Psoas muscle (tissue), 8 donors: ENCODE measurements around the gene EXO1. TPM values are rescaled to one million over a fixed set of nuclear protein-coding genes. Genes with fewer than 3 reads are reported as not detected.
"Not testable (repeated sequence)": the region's sequence is repeated elsewhere in the genome, so short reads cannot be mapped to it uniquely, and the experiment has no call there.

Experiments
- ATAC-seq, 4 donors: fragments of 200-7000 bp; cut with Tn5 transposase; one replicate each; pipeline ENCODE4 v1.9.1; 2020; ENCODE audit warnings: moderate library complexity in 3 of 4, mild to moderate bottlenecking in 2 of 4
- DNase-seq, 2 donors: peaks; one replicate each; pipeline ENCODE4 v3.0.0-alpha.2; 2020
- H3K27ac ChIP-seq: fragments of 200-600 bp; one replicate; pipeline ENCODE4 v1.8.0; 2022
- H3K27me3 ChIP-seq, 3 donors: fragments of 200-600 bp in 1 of 3; one replicate each; pipeline versions ENCODE4 v1.6.1 to v1.8.0; 2013 to 2022; ENCODE audit warnings: low read length in 2 of 3, mild to moderate bottlenecking in 2 of 3, moderate library complexity in 1 of 3; ENCODE audit not compliant: insufficient read depth in 3 of 3
- H3K36me3 ChIP-seq, 2 donors: fragments of 200-600 bp in 1 of 2; one replicate each; pipeline versions ENCODE4 v1.6.1 to v1.8.0; 2013 to 2022; ENCODE audit warnings: low read depth in 1 of 2, mild to moderate bottlenecking in 1 of 2, moderate library complexity in 1 of 2; ENCODE audit not compliant: insufficient read depth in 1 of 2
- H3K4me1 ChIP-seq: fragments of 200-600 bp; one replicate; pipeline ENCODE4 v1.8.0; 2022
- H3K4me3 ChIP-seq: fragments of 200-600 bp; one replicate; pipeline ENCODE4 v1.8.0; 2022; ENCODE audit warnings: mild to moderate bottlenecking
- H3K9me3 ChIP-seq: fragments of 200-600 bp; one replicate; pipeline ENCODE4 v1.8.0; 2022
- WGBS, 3 donors: extraction: QIAGEN DNeasy Blood & Tissue Kit; methylation state at CpG; one replicate each; pipeline versions ENCODE4 v1.1.6 to v1.1.7; 2013; 5-methylcytosine and 5-hydroxymethylcytosine counted together
- intact Hi-C, 2 donors: fragments of 100-400 bp; cut with DNase I; formaldehyde crosslinking; loops; one replicate each; pipeline versions ENCODE4 v1.11.0 to v1.14.2; 2022
- polyA plus RNA-seq, 3 donors: library from polyadenylated mRNA; stranded (reverse); fragments of 200-250 nt; gene quantifications; one replicate each; pipeline ENCODE4 v1.2.3, GENCODE V29; 2013
- total RNA-seq, 4 donors: library from RNA; stranded (reverse); fragmentation: NEBNext Ultra II Directional in 2 of 4; extraction: Animal tissue kit (Norgen Biotek cat#: 25700) in 2 of 4; gene quantifications; one replicate each; pipeline versions ENCODE4 v1.2.1 to v1.2.4, GENCODE V29; 2021 to 2023
- TF ChIP-seq, protein P1 (sequence below): fragments of 200-600 bp; IDR thresholded peaks from one replicate; pipeline ENCODE4 v1.8.0; 2022; ENCODE audit warnings: antibody characterized with exemption
- donor health status: healthy with polysubstance abuse.
- donor health status: DM: no; HTN: no; CAD: no; lungs with moderate emphysema.
- donor health status: Bipolar disorder and iron deficiency.
- donor health status: healthy.
- donor health status: DM: yes; HTN: yes; CAD: no.
- donor health status: DM: no; HTN: no; CAD: no.
- donor health status: DM: no; HTN: no; CAD: no.
- donor health status: DM: yes; HTN: yes; CAD: no.

EXO1 gene
- total and polyA plus RNA-seq, 7 donors: 0.06 to 0.32 (median 0.17) TPM; not detected in 4

DNA sequence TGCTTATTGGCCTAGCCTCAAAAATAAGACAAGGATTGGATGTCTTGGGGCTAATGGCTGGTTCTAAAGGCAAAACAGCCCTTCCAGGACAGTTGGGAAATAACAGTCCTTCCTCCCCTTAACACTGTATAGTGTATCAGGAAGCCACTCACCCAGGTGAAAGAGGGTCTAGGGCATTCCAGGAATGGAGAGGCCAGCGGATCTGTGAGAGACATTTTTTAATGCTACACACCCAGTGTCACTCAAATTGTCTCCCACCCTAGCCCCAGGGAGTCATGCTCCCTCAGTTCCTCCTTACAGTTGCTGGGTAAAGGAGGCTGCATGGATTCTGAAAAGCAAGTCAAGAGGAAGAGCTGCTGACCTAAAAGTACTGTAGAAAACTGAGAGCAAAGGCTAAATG lies 24.1 kb upstream of the EXO1 start:
- 81 to 84% (median 81%) methylated on average over 1 of the region's 1 CpG for WGBS, 3 donors
- intact Hi-C loops: no loop called here
- Histone ChIP-seq H3K4me1 (no peaks in the 10 kb centered on the region), H3K4me3 (no peak overlapping the region), H3K9me3 (no peaks in the 10 kb centered on the region), H3K27me3 (no peaks in the 10 kb centered on the region), H3K36me3 (no peaks in the 10 kb centered on the region), H3K27ac (no peak overlapping the region)
- ATAC-seq (no peak), DNase-seq (no peak)
- TF ChIP-seq, protein P1, sequence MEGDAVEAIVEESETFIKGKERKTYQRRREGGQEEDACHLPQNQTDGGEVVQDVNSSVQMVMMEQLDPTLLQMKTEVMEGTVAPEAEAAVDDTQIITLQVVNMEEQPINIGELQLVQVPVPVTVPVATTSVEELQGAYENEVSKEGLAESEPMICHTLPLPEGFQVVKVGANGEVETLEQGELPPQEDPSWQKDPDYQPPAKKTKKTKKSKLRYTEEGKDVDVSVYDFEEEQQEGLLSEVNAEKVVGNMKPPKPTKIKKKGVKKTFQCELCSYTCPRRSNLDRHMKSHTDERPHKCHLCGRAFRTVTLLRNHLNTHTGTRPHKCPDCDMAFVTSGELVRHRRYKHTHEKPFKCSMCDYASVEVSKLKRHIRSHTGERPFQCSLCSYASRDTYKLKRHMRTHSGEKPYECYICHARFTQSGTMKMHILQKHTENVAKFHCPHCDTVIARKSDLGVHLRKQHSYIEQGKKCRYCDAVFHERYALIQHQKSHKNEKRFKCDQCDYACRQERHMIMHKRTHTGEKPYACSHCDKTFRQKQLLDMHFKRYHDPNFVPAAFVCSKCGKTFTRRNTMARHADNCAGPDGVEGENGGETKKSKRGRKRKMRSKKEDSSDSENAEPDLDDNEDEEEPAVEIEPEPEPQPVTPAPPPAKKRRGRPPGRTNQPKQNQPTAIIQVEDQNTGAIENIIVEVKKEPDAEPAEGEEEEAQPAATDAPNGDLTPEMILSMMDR: no peak

DNA sequence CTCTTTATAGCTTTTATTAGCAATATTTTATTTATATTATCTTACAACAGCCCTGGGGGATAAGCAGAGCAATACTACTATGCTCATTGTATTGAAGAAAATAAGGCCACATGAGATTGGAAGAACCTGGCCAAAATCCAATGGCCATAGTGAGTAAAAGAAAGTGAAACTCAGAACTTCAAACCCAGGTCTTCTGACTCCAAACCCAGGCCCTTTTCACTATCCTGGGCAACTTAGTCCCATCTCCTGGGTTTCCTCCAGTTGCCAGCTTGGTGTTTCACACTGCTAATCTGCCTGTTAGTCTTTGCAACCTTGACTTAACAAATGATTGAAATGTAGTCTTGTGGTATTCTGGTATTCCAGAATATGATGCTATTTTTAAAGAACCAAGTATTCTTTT lies 22.4 kb upstream of the EXO1 start:
- TF ChIP-seq, protein P1: no peak
- Histone ChIP-seq H3K27ac (no peak overlapping the region), H3K36me3 (no peaks in the 10 kb centered on the region), H3K4me3 (no peak overlapping the region), H3K9me3 (no peaks in the 10 kb centered on the region), H3K4me1 (no peaks in the 10 kb centered on the region), H3K27me3 (no peaks in the 10 kb centered on the region)
- intact Hi-C loops: no loop called here
- ATAC-seq: no peak
- no peak for DNase-seq

DNA sequence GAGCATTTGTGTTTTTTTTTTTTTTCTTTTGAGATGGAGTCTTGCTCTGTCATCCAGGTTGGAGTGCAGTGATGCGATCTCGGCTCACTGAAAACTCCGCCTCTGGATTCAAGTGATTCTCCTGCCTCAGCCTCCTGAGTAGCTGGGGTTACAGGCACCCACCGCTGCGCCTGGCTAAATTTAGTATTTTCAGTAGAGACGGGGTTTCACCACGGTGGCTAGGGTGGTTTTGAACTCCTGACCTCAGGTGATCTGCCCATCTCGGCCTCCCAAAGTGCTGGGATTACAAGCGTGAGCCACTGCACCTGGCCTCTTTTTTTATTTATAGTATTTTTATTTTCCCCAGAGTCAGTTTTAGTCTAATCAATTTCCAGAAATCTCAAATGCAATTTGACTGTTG lies 21.4 kb upstream of the EXO1 start:
- WGBS, 3 donors: 79 to 85% (median 81%) methylated on average over 9 of the region's 9 CpGs
- H3K27ac ChIP-seq, H3K4me1 ChIP-seq, H3K27me3 ChIP-seq, H3K9me3 ChIP-seq, H3K36me3 ChIP-seq, DNase-seq, H3K4me3 ChIP-seq, intact Hi-C loops, ATAC-seq: not testable (repeated sequence)

DNA sequence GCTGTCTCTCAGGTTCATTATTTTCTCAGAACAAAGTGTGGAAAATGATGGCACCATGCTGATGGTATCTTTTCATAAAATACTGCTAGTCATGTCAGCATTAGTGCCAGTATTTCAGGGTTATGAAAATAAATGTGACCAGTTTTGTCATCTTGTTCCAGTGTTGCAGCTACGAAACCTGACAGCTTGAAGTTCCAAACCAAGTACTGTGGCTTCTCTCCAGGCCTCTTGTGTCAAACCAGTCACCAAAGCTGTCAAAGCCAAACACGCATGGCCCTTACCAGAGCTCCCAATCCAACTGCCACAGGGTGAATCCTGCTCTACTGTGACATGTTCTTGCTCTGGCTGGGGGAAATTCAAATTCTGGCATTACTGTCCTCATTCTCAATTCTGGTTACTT lies 20.7 kb upstream of the EXO1 start:
- intact Hi-C loops: no loop called here
- Histone ChIP-seq H3K27me3 (no peaks in the 10 kb centered on the region), H3K27ac (no peak overlapping the region), H3K4me3 (no peak overlapping the region), H3K9me3 (no peaks in the 10 kb centered on the region), H3K36me3 (no peaks in the 10 kb centered on the region), H3K4me1 (no peaks in the 10 kb centered on the region)
- no peak for ATAC-seq
- DNase-seq: no peak
- TF ChIP-seq, protein P1: no peak
- 71 to 78% (median 77%) methylated on average over 2 of the region's 2 CpGs for WGBS, 3 donors

DNA sequence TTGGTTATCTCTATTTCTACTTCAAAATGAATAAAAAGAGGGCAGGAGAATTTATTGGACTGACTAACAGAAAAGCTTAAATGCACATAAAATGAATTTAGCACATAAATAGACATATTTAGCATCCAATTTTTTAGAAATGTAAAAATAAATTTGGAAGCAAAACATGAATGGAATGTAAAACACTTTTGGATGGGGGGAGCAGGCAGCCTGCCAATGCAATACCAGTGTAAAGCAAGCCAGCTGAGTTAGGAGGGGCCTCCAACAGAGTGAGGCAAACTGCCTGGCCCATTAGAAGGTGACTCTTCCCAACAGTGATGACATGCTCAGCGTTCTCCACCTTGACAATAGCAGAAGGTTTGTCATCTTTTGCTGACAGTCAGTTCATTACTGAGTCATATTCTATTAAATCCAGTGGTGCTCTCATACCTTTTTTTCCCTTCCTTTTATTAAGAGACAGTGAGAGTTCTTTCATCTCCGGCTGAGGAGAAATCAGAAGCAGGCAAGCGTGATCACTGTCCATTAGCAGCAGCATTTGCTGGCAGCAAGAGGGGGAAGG lies 19.5 kb upstream of the EXO1 start:
- TF ChIP-seq, protein P1: no peak
- 30 to 57% (median 41%) methylated on average over 3 of the region's 3 CpGs for WGBS, 3 donors
- no peak for ATAC-seq
- DNase-seq: no peak
- Histone ChIP-seq H3K9me3 (no peaks in the 10 kb centered on the region), H3K4me1 (no peaks in the 10 kb centered on the region), H3K36me3 (no peaks in the 10 kb centered on the region), H3K27me3 (no peaks in the 10 kb centered on the region), H3K27ac (no peak overlapping the region), H3K4me3 (no peak overlapping the region)
- intact Hi-C loops: no loop called here
